Natural killer cell (primary cell): Measurements from ENCODE around the gene CSMD2. TPM values are rescaled to one million over a fixed set of nuclear protein-coding genes. Genes with fewer than 3 reads are reported as not detected.

ENCODE experiments used
- ATAC-seq, 3 donors: fragments of 150-1000 bp in 2 of 3; fragments of 200-7000 bp in 1 of 3; cut with Tn5 transposase; 1 replicate in 1 of 3; 2 replicates in 2 of 3; pipeline ENCODE4 v1.10.0; 2021; ENCODE audit warnings: mild to moderate bottlenecking in 2 of 3, moderate library complexity in 2 of 3
- DNase-seq, 2 donors: peaks; one replicate each; pipeline versions ENCODE4 v3.0.0 to v3.0.0-alpha.2; 2013 to 2021; ENCODE audit warnings: mixed read lengths in 1 of 2
- H3K27ac ChIP-seq: one replicate; pipeline ENCODE4 v1.5.1; 2013; ENCODE audit warnings: mild to moderate bottlenecking, low read length
- H3K27me3 ChIP-seq: one replicate; pipeline ENCODE4 v1.6.1; 2013; ENCODE audit warnings: low read length; ENCODE audit not compliant: control insufficient read depth, insufficient read depth
- H3K36me3 ChIP-seq: one replicate; pipeline ENCODE4 v1.6.1; 2013; ENCODE audit warnings: low read length; ENCODE audit not compliant: control insufficient read depth, insufficient read depth
- H3K4me1 ChIP-seq: one replicate; pipeline ENCODE4 v1.6.1; 2013; ENCODE audit warnings: low read length; ENCODE audit not compliant: control insufficient read depth, insufficient read depth
- H3K4me3 ChIP-seq: one replicate; pipeline ENCODE4 v1.5.1; 2013; ENCODE audit warnings: low read length
- H3K9me3 ChIP-seq: one replicate; pipeline ENCODE4 v1.6.1; 2013; ENCODE audit warnings: low read length; ENCODE audit not compliant: control insufficient read depth, insufficient read depth
- H3K27ac Mint-ChIP-seq, 2 donors: one replicate each; pipeline ENCODE4 v1.8.0; 2022; ENCODE audit warnings: mild to moderate bottlenecking in 2 of 2, mixed read lengths in 2 of 2, moderate library complexity in 1 of 2
- H3K27me3 Mint-ChIP-seq, 2 donors: one replicate each; pipeline ENCODE4 v1.8.0; 2022; ENCODE audit warnings: low read depth in 2 of 2, mixed read lengths in 2 of 2
- H3K36me3 Mint-ChIP-seq: one replicate; pipeline ENCODE4 v1.8.0; 2022; ENCODE audit warnings: mixed read lengths
- H3K4me1 Mint-ChIP-seq, 2 donors: one replicate each; pipeline ENCODE4 v1.8.0; 2022; ENCODE audit warnings: mixed read lengths in 2 of 2
- H3K4me3 Mint-ChIP-seq: one replicate; pipeline ENCODE4 v1.8.0; 2022; ENCODE audit warnings: mild to moderate bottlenecking, moderate library complexity, mixed read lengths
- H3K9me3 Mint-ChIP-seq, 2 donors: one replicate each; pipeline ENCODE4 v1.8.0; 2022; ENCODE audit warnings: mixed read lengths in 2 of 2
- CTCF ChIP-seq: fragments of 200-600 bp; IDR thresholded peaks from one replicate; pipeline ENCODE4 v1.8.0; 2022; ENCODE audit warnings: antibody characterized with exemption
- WGBS: methylation state at CpG from one replicate; pipeline ENCODE4 v1.1.7; 2013; ENCODE audit warnings: missing lambda C conversion rate; ENCODE audit not compliant: insufficient coverage; 5-methylcytosine and 5-hydroxymethylcytosine counted together
- intact Hi-C: fragments of 100-400 bp; cut with micrococcal nuclease; formaldehyde crosslinking; loops from one replicate; pipeline ENCODE4 v1.14.2; 2022
- total RNA-seq, 4 donors: library from RNA; stranded (reverse); fragments of 120-200 nt in 1 of 4; gene quantifications; one replicate each; pipeline versions ENCODE4 v1.2.3 to v1.2.4, GENCODE V29; 2013 to 2022

CSMD2 gene
- total RNA-seq, 3 donors from 2014 or later (not counting 1 experiment from before 2014, with no cell fraction given): not detected

- Histone ChIP-seq H3K9me3 (no peaks in the 10 kb centered on the region), H3K27me3 (no peaks in the 10 kb centered on the region), H3K27ac (no peak overlapping the region), H3K4me3 (no peak overlapping the region), H3K36me3 (no peaks in the 10 kb centered on the region), H3K4me1 (peaks cover 16% of the 10 kb centered on the region)
- H3K4me3 Mint-ChIP-seq: no peak overlapping the region
- TF ChIP-seq CTCF: no peak
- DNase-seq (no peak), ATAC-seq (no peak)
- H3K27me3 Mint-ChIP-seq: no peaks in the 10 kb centered on the region
- no peaks in the 10 kb centered on the region for H3K36me3 Mint-ChIP-seq
- intact Hi-C loops: no loop called here
- no peaks in the 10 kb centered on the region for H3K9me3 Mint-ChIP-seq
- H3K27ac Mint-ChIP-seq: peak overlapping the region; percentile 59 to 87
- H3K4me1 Mint-ChIP-seq: peaks cover 29 to 34% of the 10 kb centered on the region in 2 donors
These were observed 691.1 kb downstream of the CSMD2 start for GRCh38 chr1:33473900-33474299.

- peak within 1 kb of the TSS; percentile 59 for H3K27ac ChIP-seq
- 1% methylated on average over 38 of the region's 38 CpGs for WGBS
- intact Hi-C loops: no loop called here
- H3K4me3 ChIP-seq: peak within 1 kb of the TSS; percentile 51
- no peaks in the 10 kb centered on the region for H3K9me3 ChIP-seq
- peaks cover 21 to 27% of the 10 kb centered on the region in 2 donors for H3K4me1 Mint-ChIP-seq
- H3K4me3 Mint-ChIP-seq: peak within 1 kb of the TSS; percentile 97
- peaks cover 16% of the 10 kb centered on the region for H3K4me1 ChIP-seq
- H3K27me3 ChIP-seq: no peaks in the 10 kb centered on the region
- TF ChIP-seq CTCF: no peak
- H3K27me3 Mint-ChIP-seq: no peaks in the 10 kb centered on the region
- H3K36me3 ChIP-seq: no peaks in the 10 kb centered on the region
- no peaks in the 10 kb centered on the region for H3K36me3 Mint-ChIP-seq
- DNase-seq (peak; percentile 72 to 90), ATAC-seq (peak; percentile 95 to 98 (median 98))
- no peaks in the 10 kb centered on the region for H3K9me3 Mint-ChIP-seq
- peak within 1 kb of the TSS; percentile 59 to 87 for H3K27ac Mint-ChIP-seq
These were observed 692.6 kb downstream of the CSMD2 start, which contains the start of gene ZSCAN20 for GRCh38 chr1:33472269-33472980. Gene ZSCAN20, plus strand, starts transcription at chr1:33472645. Its CDS starts 6,644 bp downstream, at chr1:33479289.

GRCh38 chr1:33471416-33471815 lies 693.6 kb downstream of the CSMD2 start:
- DNase-seq (no peak), ATAC-seq (no peak)
- no peak overlapping the region for H3K4me3 Mint-ChIP-seq
- H3K27me3 Mint-ChIP-seq: no peaks in the 10 kb centered on the region
- H3K4me1 ChIP-seq: peaks cover 16% of the 10 kb centered on the region
- no peaks in the 10 kb centered on the region for H3K36me3 Mint-ChIP-seq
- no peak overlapping the region for H3K27ac ChIP-seq
- no peaks in the 10 kb centered on the region for H3K36me3 ChIP-seq
- H3K9me3 Mint-ChIP-seq: no peaks in the 10 kb centered on the region
- H3K4me3 ChIP-seq: no peak overlapping the region
- TF ChIP-seq CTCF: no peak
- no peaks in the 10 kb centered on the region for H3K9me3 ChIP-seq
- H3K27me3 ChIP-seq: no peaks in the 10 kb centered on the region
- intact Hi-C loops: no loop called here
- H3K4me1 Mint-ChIP-seq: peaks cover 21 to 27% of the 10 kb centered on the region in 2 donors
- H3K27ac Mint-ChIP-seq: no peak overlapping the region
- WGBS: 96% methylated on average over 4 of the region's 4 CpGs
